Heart right ventricle (tissue), 16 donors: Measurements from ENCODE around the gene PRRT1B. TPM values are rescaled to one million over a fixed set of nuclear protein-coding genes. Genes with fewer than 3 reads are reported as not detected.

Source experiments
- ATAC-seq, 8 donors: fragments of 200-7000 bp; cut with Tn5 transposase; one replicate each; pipeline ENCODE4 v1.9.1; 2020; ENCODE audit warnings: mild to moderate bottlenecking in 8 of 8, moderate library complexity in 8 of 8, moderate number of reproducible peaks in 1 of 8
- DNase-seq, 2 donors: peaks; one replicate each; pipeline ENCODE4 v3.0.0-alpha.2; 2020
- H3K27ac ChIP-seq, 10 donors: fragments of 200-600 bp; sonication (generic) in 2 of 10; one replicate each; pipeline versions ENCODE4 v1.5.0 to v1.8.0; 2020 to 2022; ENCODE audit warnings: mild to moderate bottlenecking in 3 of 10
- H3K27me3 ChIP-seq, 7 donors: fragments of 200-600 bp; one replicate each; pipeline ENCODE4 v1.8.0; 2021 to 2022; ENCODE audit warnings: mild to moderate bottlenecking in 2 of 7
- H3K36me3 ChIP-seq, 9 donors: fragments of 200-600 bp; sonication (generic) in 1 of 9; one replicate each; pipeline versions ENCODE4 v1.5.0 to v1.8.0; 2020 to 2022; ENCODE audit warnings: mild to moderate bottlenecking in 2 of 9
- H3K4me1 ChIP-seq, 9 donors: fragments of 200-600 bp; sonication (generic) in 1 of 9; one replicate each; pipeline versions ENCODE4 v1.5.0 to v1.8.0; 2020 to 2022; ENCODE audit warnings: mild to moderate bottlenecking in 4 of 9
- H3K4me3 ChIP-seq, 10 donors: fragments of 200-600 bp; sonication (generic) in 2 of 10; one replicate each; pipeline versions ENCODE4 v1.5.0 to v1.8.0; 2020 to 2022; ENCODE audit warnings: mild to moderate bottlenecking in 7 of 10, moderate library complexity in 2 of 10
- H3K9me3 ChIP-seq, 11 donors: fragments of 200-600 bp in 10 of 11; sonication (generic) in 2 of 11; one replicate each; pipeline versions ENCODE4 v1.5.0 to v1.8.0; 2013 to 2022; ENCODE audit warnings: mild to moderate bottlenecking in 2 of 11, control low read depth in 1 of 11, moderate library complexity in 1 of 11
- CTCF ChIP-seq, 9 donors: fragments of 200-600 bp; sonication (generic) in 2 of 9; IDR thresholded peaks; one replicate each; pipeline versions ENCODE4 v1.5.0 to v1.8.0; 2021 to 2022; ENCODE audit warnings: antibody characterized with exemption in 9 of 9, mild to moderate bottlenecking in 5 of 9, moderate library complexity in 1 of 9
- WGBS, 2 donors: extraction: QIAGEN DNeasy Blood & Tissue Kit; methylation state at CpG; one replicate each; pipeline ENCODE4 v1.1.7; 2013; ENCODE audit warnings: inconsistent platforms in 1 of 2; 5-methylcytosine and 5-hydroxymethylcytosine counted together
- intact Hi-C, 10 donors: fragments of 100-400 bp; cut with DNase I; formaldehyde crosslinking; loops; one replicate each; pipeline versions ENCODE4 v1.11.1 to v1.14.2; 2022
- polyA plus RNA-seq, 2 donors: library from polyadenylated mRNA; stranded (reverse); fragments of 200-250 nt; gene quantifications; one replicate each; pipeline ENCODE4 v1.2.3, GENCODE V29; 2013
- total RNA-seq, 10 donors: library from RNA; stranded (reverse); fragmentation: NEBNext Ultra II Directional in 3 of 10; extraction: Animal tissue kit (Norgen Biotek cat#: 25700) in 3 of 10; gene quantifications; one replicate each; pipeline versions ENCODE4 v1.2.1 to v1.2.4, GENCODE V29; 2021 to 2023
- donor health status: Arrhythmogenic right ventricular cardiomyopathy.
- donor health status: ischemic (EF 13 %, LVEDD 7.1; RV severe dilation, severe dysfunction).
- donor health status: healthy with polysubstance abuse.
- donor health status: DM: no; HTN: yes; CAD: no.
- donor health status: DM: no; HTN: no; CAD: no.
- donor health status: ischemic (EF 25% LVEDD 6.9; RV normal size, moderate dysfunction).
- donor health status: ischemic (EF 25% LVEDD 5.7; RV mildly dilated, moderate dysfunction).
- donor health status: healthy.
- donor health status: DM: yes; HTN: yes; CAD: no.
- donor health status: Ischemic cardiomyopathy.
- donor health status: ischemic (EF 35%, LVEDD 5.7; RV mildly dilated, moderate dysfunction).
- donor health status: nonischemic (EF 11% LVEDD 7.7; RV severe dilation, severe dysfunction).
- donor health status: DM: yes; HTN: yes; CAD: no.
- donor health status: PGD.
- donor health status: ischemic (EF 29% LVEDD 5.4; RV normal size, mild dysfunction).
- donor health status: nonischemic (EF 23%, LVEDD 6.1; RV moderate dilation, normal function).

PRRT1B gene
- total and polyA plus RNA-seq, 12 donors: not detected

- intact Hi-C loops: no loop called here
- ATAC-seq (no peak), DNase-seq (no peak)
- Histone ChIP-seq H3K27ac (no peak overlapping the region), H3K27me3 (no peaks in the 10 kb centered on the region), H3K4me3 (no peak overlapping the region), H3K4me1 (peaks cover 0 to 29% (median 13%) of the 10 kb centered on the region in 9 donors), H3K36me3 (peaks cover 0 to 99% (median 35%) of the 10 kb centered on the region in 9 donors), H3K9me3 (no peaks in the 10 kb centered on the region)
- 89 to 91% methylated on average over 25 of the region's 25 CpGs for WGBS, 2 donors
- TF ChIP-seq CTCF (IDR thresholded peaks at IDR 0.05): no peak
Measured at GRCh38 chr9:131577005-131578000, 32.0 kb downstream of the PRRT1B start.

GRCh38 chr9:131578021-131578420 lies 32.7 kb downstream of the PRRT1B start:
- 91 to 93% methylated on average over 13 of the region's 13 CpGs for WGBS, 2 donors
- H3K4me1 ChIP-seq: peaks cover 0 to 29% (median 13%) of the 10 kb centered on the region in 9 donors
- TF ChIP-seq CTCF (IDR thresholded peaks at IDR 0.05): no peak
- DNase-seq (no peak), ATAC-seq (no peak)
- peak overlapping the region in 1 of 10 donors; percentile 71 for H3K27ac ChIP-seq
- H3K36me3 ChIP-seq: peaks cover 0 to 99% (median 42%) of the 10 kb centered on the region in 9 donors
- no peaks in the 10 kb centered on the region for H3K27me3 ChIP-seq
- H3K4me3 ChIP-seq: no peak overlapping the region
- intact Hi-C loops: no loop called here
- no peaks in the 10 kb centered on the region for H3K9me3 ChIP-seq

GRCh38 chr9:131578731-131579504 lies 33.6 kb downstream of the PRRT1B start:
- no peak overlapping the region for H3K4me3 ChIP-seq
- no peak for DNase-seq
- H3K4me1 ChIP-seq: peaks cover 0 to 29% (median 13%) of the 10 kb centered on the region in 9 donors
- H3K27me3 ChIP-seq: no peaks in the 10 kb centered on the region
- H3K36me3 ChIP-seq: peaks cover 0 to 100% (median 51%) of the 10 kb centered on the region in 9 donors
- TF ChIP-seq CTCF (IDR thresholded peaks at IDR 0.05): no peak
- intact Hi-C loops: no loop called here
- peak overlapping the region in 3 of 10 donors; percentile 5 to 71 (median 9) for H3K27ac ChIP-seq
- 74 to 75% methylated on average over 26 of the region's 26 CpGs for WGBS, 2 donors
- ATAC-seq: peak in 1 of 8 donors; percentile 27
- no peaks in the 10 kb centered on the region for H3K9me3 ChIP-seq

- Histone ChIP-seq H3K4me1 (peaks cover 0 to 24% (median 17%) of the 10 kb centered on the region in 9 donors), H3K27ac (peak overlapping the region in 2 of 10 donors; percentile 9 to 34), H3K27me3 (no peaks in the 10 kb centered on the region), H3K9me3 (no peaks in the 10 kb centered on the region), H3K4me3 (no peak overlapping the region), H3K36me3 (peaks cover 0 to 100% (median 58%) of the 10 kb centered on the region in 9 donors)
- WGBS, 2 donors: 53 to 71% methylated on average over 8 of the region's 8 CpGs
- peak; percentile 59 to 87 (median 75) for ATAC-seq
- intact Hi-C loops: no loop called here
- DNase-seq: peak; percentile 39 to 67
- no peak for TF ChIP-seq CTCF (IDR thresholded peaks at IDR 0.05)
Measured at GRCh38 chr9:131579789-131580211, 34.5 kb downstream of the PRRT1B start.
